Left lobe of liver (tissue), 2 donors: ENCODE data around the gene ZDHHC7. TPM values are rescaled to one million over a fixed set of nuclear protein-coding genes. Genes with fewer than 3 reads are reported as not detected.
"Not testable (repeated sequence)": the region's sequence is repeated elsewhere in the genome, so short reads cannot be mapped to it uniquely, and the experiment has no call there.

ENCODE experiments used
- ATAC-seq: fragments of 200-7000 bp; cut with Tn5 transposase; one replicate; pipeline ENCODE4 v1.9.1; 2020; ENCODE audit warnings: mild to moderate bottlenecking, moderate library complexity
- DNase-seq: peaks from one replicate; pipeline ENCODE4 v3.0.0-alpha.2; 2020; ENCODE audit warnings: low spot score
- total RNA-seq: library from RNA; stranded (reverse); gene quantifications from one replicate; pipeline ENCODE4 v1.2.1, GENCODE V29; 2021
- donor health status: DM: no; HTN: no; CAD: no; lungs with moderate emphysema.
- donor health status: DM: no; HTN: yes; CAD: no.

The ZDHHC7 gene
- total RNA-seq, 1 donor from 2014 or later: 14.5 TPM

GRCh38 chr16:84947022-84947421 lies 64.3 kb downstream of the ZDHHC7 start:
- ATAC-seq: no peak
- no peak for DNase-seq

DNA sequence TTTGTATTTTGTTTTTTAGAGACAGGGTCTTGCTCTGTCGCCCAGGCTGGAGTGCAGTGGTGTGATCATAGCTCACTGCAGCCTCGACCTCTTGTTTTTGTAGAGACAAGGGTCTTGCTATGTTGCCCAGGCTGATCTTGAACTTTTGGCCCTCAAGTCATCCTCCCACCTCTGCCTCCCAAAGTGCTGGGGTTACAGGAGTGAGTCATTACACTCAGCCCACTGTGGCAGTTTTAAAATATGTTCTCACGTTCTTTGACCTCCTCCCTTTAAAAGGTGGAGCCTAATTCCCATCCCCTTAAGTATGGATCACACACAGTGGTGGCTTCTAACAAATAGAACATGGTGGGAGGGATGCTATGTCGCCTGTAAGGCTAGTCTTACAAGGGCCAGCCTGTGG lies 67.7 kb downstream of the ZDHHC7 start:
- ATAC-seq (no peak), DNase-seq (no peak)

DNA sequence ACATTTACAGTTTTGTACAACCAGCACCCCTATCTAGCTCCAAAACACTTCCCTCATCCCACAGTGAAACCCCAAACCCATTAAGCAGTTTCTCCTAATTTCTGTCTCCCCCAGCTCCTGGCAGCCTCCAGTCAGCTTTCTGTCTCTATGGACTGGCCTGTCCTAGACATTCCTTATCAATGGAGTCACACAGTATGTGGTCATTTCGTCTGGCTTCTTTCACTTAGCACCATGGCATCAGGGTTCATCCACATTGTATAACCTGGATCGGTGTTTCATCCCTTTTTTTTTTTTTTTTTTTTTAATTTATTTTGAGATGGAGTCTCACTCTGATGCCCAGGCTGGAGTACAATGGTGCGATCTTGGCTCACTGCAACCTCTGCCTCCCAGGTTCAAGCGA lies 68.5 kb downstream of the ZDHHC7 start:
- no peak for ATAC-seq
- no peak for DNase-seq

DNA sequence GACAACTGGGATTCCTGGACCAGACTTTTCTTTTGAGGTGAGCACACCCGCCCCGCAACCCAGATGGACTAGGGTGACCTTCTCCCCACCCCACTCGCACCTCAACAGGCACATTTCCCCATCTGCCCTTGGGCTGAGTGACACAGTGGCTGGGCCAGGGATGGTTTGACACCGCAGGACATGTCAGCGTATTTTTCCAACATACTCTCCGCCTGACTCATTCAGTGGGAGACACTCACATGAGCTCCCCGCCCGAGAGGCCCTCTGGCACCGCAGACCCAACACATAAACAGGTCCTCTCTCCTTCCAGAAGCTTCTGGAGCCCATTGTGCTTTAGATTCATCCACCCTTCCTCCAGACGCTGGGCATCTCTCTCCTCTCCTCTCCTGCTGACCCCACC lies 69.4 kb downstream of the ZDHHC7 start:
- ATAC-seq: no peak
- no peak for DNase-seq

- peak; percentile 91 for ATAC-seq
Measured at GRCh38 chr16:84940670-84941551, 70.4 kb downstream of the ZDHHC7 start.

GRCh38 chr16:84938616-84939015 lies 72.7 kb downstream of the ZDHHC7 start:
- DNase-seq: not testable (repeated sequence)

More at GRCh38 chr16:84940670-84941551, 70.4 kb downstream of the ZDHHC7 start:
- DNase-seq: no peak

DNA sequence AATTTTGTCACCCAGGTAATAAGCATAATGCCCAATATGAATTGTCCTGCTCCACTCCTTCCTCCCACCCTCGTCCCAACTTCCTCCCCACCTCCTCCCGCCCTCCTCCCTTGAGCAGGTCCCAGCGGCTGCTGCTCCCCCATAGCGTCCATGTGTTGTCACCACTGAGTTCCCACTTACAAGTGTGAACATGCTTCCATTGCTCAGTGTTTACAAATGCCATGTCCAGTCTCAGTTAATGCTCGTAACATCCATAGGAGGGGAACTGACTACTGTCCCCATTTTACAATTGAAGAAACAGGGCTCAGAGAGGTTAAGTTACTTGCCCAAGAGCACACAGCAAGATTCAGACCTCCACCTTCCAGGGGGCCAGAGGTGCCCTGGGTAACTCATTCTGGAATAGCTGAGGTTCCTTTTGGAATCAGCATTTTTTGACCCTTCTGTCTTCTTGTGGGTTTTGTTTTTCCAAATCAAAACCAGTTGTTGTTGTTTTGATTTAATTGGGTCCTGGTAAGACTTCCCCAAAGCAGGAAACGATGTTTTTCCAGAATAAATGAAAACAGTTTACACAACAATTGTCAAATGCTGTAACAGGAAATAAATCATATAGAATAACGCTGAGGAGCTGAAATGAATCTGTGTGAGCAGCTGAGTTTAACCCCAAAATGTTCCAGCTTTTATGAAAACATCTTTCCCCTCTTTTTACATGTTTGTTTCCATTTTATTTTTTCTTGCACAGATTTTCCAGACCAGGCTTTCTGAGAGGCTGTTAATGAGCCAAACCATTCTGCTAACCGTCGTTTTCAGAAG lies 73.9 kb downstream of the ZDHHC7 start:
- ATAC-seq (no peak), DNase-seq (no peak)

More at GRCh38 chr16:84938616-84939015, 72.7 kb downstream of the ZDHHC7 start:
- ATAC-seq: not testable (repeated sequence)

GRCh38 chr16:84933774-84934631 lies 77.3 kb downstream of the ZDHHC7 start:
- ATAC-seq (peak; percentile 95), DNase-seq (peak; percentile 94)

- ATAC-seq (no peak), DNase-seq (no peak)
Measured at GRCh38 chr16:84932681-84933080, 78.7 kb downstream of the ZDHHC7 start.

DNA sequence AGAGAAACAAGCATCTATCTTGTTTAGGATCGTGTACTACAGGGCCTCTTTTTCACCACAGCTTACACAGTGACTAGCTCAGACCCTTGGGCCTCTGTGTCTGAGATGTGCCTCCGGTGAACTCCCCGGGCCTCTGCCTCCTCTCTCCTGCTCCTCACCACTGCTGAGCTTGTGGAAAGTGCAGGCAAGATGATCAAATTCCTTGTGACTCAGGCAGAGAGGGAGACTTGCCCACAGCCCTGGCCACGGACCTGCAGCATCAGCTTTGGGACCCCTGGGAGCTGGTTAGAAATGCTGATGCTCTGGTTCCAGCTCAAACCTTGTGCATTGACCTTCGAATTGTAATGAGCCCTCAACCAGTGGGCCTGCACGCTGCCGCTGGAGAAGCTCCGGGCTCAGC lies 79.8 kb downstream of the ZDHHC7 start:
- DNase-seq (no peak), ATAC-seq (no peak)

- no peak for ATAC-seq
- no peak for DNase-seq
Measured at GRCh38 chr16:84931107-84931494, 80.2 kb downstream of the ZDHHC7 start.

- no peak for ATAC-seq
- no peak for DNase-seq
Measured at GRCh38 chr16:84930298-84931106, 80.8 kb downstream of the ZDHHC7 start.

- ATAC-seq: no peak
- DNase-seq: no peak
Measured at GRCh38 chr16:84929421-84930297, 81.7 kb downstream of the ZDHHC7 start.

GRCh38 chr16:84928679-84929420 lies 82.5 kb downstream of the ZDHHC7 start:
- ATAC-seq: no peak
- no peak for DNase-seq

GRCh38 chr16:84927621-84928591 lies 83.4 kb downstream of the ZDHHC7 start:
- ATAC-seq (peak; percentile 5), DNase-seq (no peak)

DNA sequence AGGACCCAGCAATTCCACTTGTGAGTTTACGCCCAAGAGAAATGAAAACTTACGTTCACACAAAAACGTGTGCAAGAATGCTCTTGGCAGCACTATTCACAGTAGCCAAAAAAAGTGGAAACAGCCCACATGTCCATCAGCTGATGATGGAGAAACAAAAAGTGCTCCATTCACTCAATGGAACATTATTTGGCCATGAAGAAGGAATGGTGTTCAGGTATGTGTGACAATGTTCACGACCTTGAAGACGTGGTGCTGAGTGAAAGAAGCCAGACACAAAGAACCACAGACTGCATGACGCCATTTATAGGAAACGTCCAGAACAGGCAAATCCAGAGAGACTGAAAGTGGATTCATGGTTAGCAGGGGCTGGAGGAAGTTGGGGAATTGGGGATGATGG lies 84.9 kb downstream of the ZDHHC7 start:
- ATAC-seq: no peak
- no peak for DNase-seq

DNA sequence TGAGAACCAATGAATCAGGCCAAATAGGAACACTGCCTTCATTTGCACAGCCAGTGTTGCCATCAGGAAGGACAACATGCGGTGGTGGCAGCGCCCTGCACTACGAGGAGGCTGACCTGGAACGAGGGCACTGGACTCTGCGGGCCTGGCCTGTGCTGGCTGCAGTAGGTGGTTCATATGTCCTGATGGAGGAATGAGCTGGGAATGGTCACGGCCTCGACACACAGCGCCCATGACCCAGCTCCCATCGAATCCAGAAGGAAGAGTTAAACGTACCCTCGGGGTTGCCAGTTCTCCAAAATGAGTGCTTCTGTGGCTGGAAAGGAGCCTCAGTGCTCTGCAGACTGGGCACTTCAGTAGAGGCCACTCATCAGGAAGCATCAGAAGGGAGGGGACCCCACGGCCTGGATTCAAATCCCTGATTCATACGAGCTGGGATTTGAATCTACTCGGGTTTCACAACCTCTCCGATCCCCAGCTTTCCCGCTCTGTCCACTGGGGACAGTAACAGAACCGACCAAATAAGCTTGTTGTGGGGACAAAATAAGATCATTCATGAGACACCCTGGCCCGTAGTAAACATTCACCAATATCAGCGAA lies 85.5 kb downstream of the ZDHHC7 start:
- DNase-seq (no peak), ATAC-seq (no peak)
